Peyer's patch (tissue), 4 donors: ENCODE results near the gene WNT9A. TPM values are rescaled to one million over a fixed set of nuclear protein-coding genes. Genes with fewer than 3 reads are reported as not detected.

ENCODE experiments used
- DNase-seq, 3 donors: peaks; one replicate each; pipeline ENCODE4 v3.0.0-alpha.2; 2017 to 2019
- H3K27ac ChIP-seq, 4 donors: fragments of 200-600 bp; sonication (generic); one replicate each; pipeline ENCODE4 v1.5.1; 2016 to 2019
- H3K27me3 ChIP-seq, 2 donors: fragments of 200-600 bp; sonication (generic); one replicate each; pipeline ENCODE4 v1.5.1; 2019
- H3K36me3 ChIP-seq, 3 donors: fragments of 200-600 bp; sonication (generic); one replicate each; pipeline ENCODE4 v1.5.1; 2016 to 2019
- H3K4me1 ChIP-seq, 4 donors: fragments of 200-600 bp; sonication (generic); one replicate each; pipeline ENCODE4 v1.5.1; 2016 to 2019
- H3K4me3 ChIP-seq, 4 donors: fragments of 200-600 bp; sonication (generic); 1 replicate in 3 of 4; 2 replicates in 1 of 4; pipeline ENCODE4 v1.5.1; 2016 to 2019; ENCODE audit warnings: mild to moderate bottlenecking in 1 of 4
- H3K9me3 ChIP-seq, 4 donors: fragments of 200-600 bp; sonication (generic); one replicate each; pipeline ENCODE4 v1.5.1; 2016 to 2019; ENCODE audit warnings: mild to moderate bottlenecking in 1 of 4
- CTCF ChIP-seq, 6 experiments: fragments of 450-650 bp in 4 of 6; fragments of 200-600 bp in 2 of 6; sonication (generic) in 1 of 6; IDR thresholded peaks; one replicate each; pipeline ENCODE4 v1.5.1; 2017 to 2019; ENCODE audit warnings: antibody characterized with exemption in 6 of 6, mild to moderate bottlenecking in 3 of 6, moderate library complexity in 1 of 6
- POLR2A ChIP-seq, 2 donors: fragments of 450-650 bp; IDR thresholded peaks; one replicate each; pipeline ENCODE4 v1.5.1; 2017; ENCODE audit warnings: antibody characterized with exemption in 2 of 2, mild to moderate bottlenecking in 2 of 2, moderate library complexity in 2 of 2
- total RNA-seq, 4 donors: library from RNA; depleted of rRNA; stranded (reverse); fragments of >200 nt; gene quantifications; one replicate each; pipeline ENCODE4 v1.1.0, GENCODE V29; 2016

The WNT9A gene
- total RNA-seq, 4 donors from 2014 or later = 0.83 to 3.5 (median 2.6) TPM

GRCh38 chr1:227907439-227908015 is 40.2 kb downstream of the WNT9A start:
- H3K4me3 ChIP-seq = no peak overlapping the region
- TF ChIP-seq CTCF (IDR thresholded peaks at IDR 0.05) (no peak), POLR2A (IDR thresholded peaks at IDR 0.05) (no peak)
- DNase-seq = no peak

GRCh38 chr1:227906550-227907071 is 41.1 kb downstream of the WNT9A start:
- H3K27ac ChIP-seq = no peak overlapping the region
- no peaks in the 10 kb centered on the region for H3K27me3 ChIP-seq
- no peaks in the 10 kb centered on the region for H3K9me3 ChIP-seq
- no peak for TF ChIP-seq POLR2A (IDR thresholded peaks at IDR 0.05)
- no peak for TF ChIP-seq CTCF (IDR thresholded peaks at IDR 0.05)
- H3K4me3 ChIP-seq = no peak overlapping the region
- no peak for DNase-seq
- H3K36me3 ChIP-seq = no peaks in the 10 kb centered on the region
- no peaks in the 10 kb centered on the region for H3K4me1 ChIP-seq

More at GRCh38 chr1:227907439-227908015, 40.2 kb downstream of the WNT9A start:
- Histone ChIP-seq H3K27ac (no peak overlapping the region), H3K36me3 (no peaks in the 10 kb centered on the region), H3K4me1 (no peaks in the 10 kb centered on the region), H3K27me3 (no peaks in the 10 kb centered on the region), H3K9me3 (no peaks in the 10 kb centered on the region)

- Histone ChIP-seq H3K27me3 (no peaks in the 10 kb centered on the region), H3K4me3 (no peak overlapping the region), H3K9me3 (no peaks in the 10 kb centered on the region), H3K27ac (no peak overlapping the region), H3K4me1 (no peaks in the 10 kb centered on the region), H3K36me3 (no peaks in the 10 kb centered on the region)
- TF ChIP-seq POLR2A (IDR thresholded peaks at IDR 0.05) = no peak
- no peak for DNase-seq
Measured at GRCh38 chr1:227905573-227906487, 41.9 kb downstream of the WNT9A start.

- Histone ChIP-seq H3K27ac (no peak overlapping the region), H3K4me1 (no peaks in the 10 kb centered on the region), H3K9me3 (no peaks in the 10 kb centered on the region), H3K4me3 (no peak overlapping the region), H3K36me3 (no peaks in the 10 kb centered on the region), H3K27me3 (no peaks in the 10 kb centered on the region)
- TF ChIP-seq CTCF (IDR thresholded peaks at IDR 0.05) (no peak), POLR2A (IDR thresholded peaks at IDR 0.05) (no peak)
- DNase-seq = no peak
Measured at GRCh38 chr1:227904541-227905335, 43.0 kb downstream of the WNT9A start.

GRCh38 chr1:227903614-227904501 is 43.9 kb downstream of the WNT9A start:
- no peak for DNase-seq
- H3K4me3 ChIP-seq = no peak overlapping the region
- no peaks in the 10 kb centered on the region for H3K27me3 ChIP-seq
- TF ChIP-seq POLR2A (IDR thresholded peaks at IDR 0.05) (no peak), CTCF (IDR thresholded peaks at IDR 0.05) (no peak)
- H3K9me3 ChIP-seq = no peaks in the 10 kb centered on the region
- H3K36me3 ChIP-seq = no peaks in the 10 kb centered on the region
- no peaks in the 10 kb centered on the region for H3K4me1 ChIP-seq
- H3K27ac ChIP-seq = no peak overlapping the region
